Ovary (tissue), 10 donors: ENCODE results near the gene CLCN6. TPM values are rescaled to one million over a fixed set of nuclear protein-coding genes. Genes with fewer than 3 reads are reported as not detected.

Experiments used
- DNase-seq, 5 donors: peaks; one replicate each; pipeline ENCODE4 v3.0.0-alpha.2; 2019 to 2020
- H3K27ac ChIP-seq, 2 donors: fragments of 200-600 bp; one replicate each; pipeline versions ENCODE4 v1.5.1 to v1.8.0; 2019 to 2022
- H3K27me3 ChIP-seq: fragments of 200-600 bp; one replicate; pipeline ENCODE4 v1.8.0; 2022
- H3K36me3 ChIP-seq: fragments of 200-600 bp; sonication (generic); one replicate; pipeline ENCODE4 v1.5.1; 2019
- H3K4me1 ChIP-seq: one replicate; pipeline ENCODE4 v1.8.1; 2013; ENCODE audit warnings: mild to moderate bottlenecking, moderate library complexity; ENCODE audit not compliant: insufficient read depth
- H3K4me3 ChIP-seq: fragments of 200-600 bp; sonication (generic); one replicate; pipeline ENCODE4 v1.5.1; 2017
- H3K9me3 ChIP-seq, 2 donors: fragments of 200-600 bp in 1 of 2; sonication (generic) in 1 of 2; one replicate each; pipeline versions ENCODE4 v1.5.1 to v1.8.1; 2013 to 2019; ENCODE audit warnings: mild to moderate bottlenecking in 1 of 2, moderate library complexity in 1 of 2
- EP300 ChIP-seq: sonication (generic); formaldehyde crosslinking; IDR thresholded peaks from one replicate; pipeline ENCODE4 v1.6.1; 2017; ENCODE audit warnings: antibody characterized with exemption
- POLR2A ChIP-seq: fragments of 450-650 bp; IDR thresholded peaks from one replicate; pipeline ENCODE4 v1.6.1; 2017; ENCODE audit warnings: antibody characterized with exemption, mild to moderate bottlenecking, moderate library complexity
- WGBS, 3 donors: extraction: QIAGEN DNeasy Blood & Tissue Kit in 1 of 3; methylation state at CpG; one replicate each; pipeline versions ENCODE4 v1.1.5 to v1.1.7; 2013 to 2017; 5-methylcytosine and 5-hydroxymethylcytosine counted together
- intact Hi-C, 4 donors: fragments of 100-400 bp; cut with DNase I; formaldehyde crosslinking; loops; one replicate each; pipeline versions ENCODE4 v1.11.0 to v1.15.1; 2022 to 2023
- long read RNA-seq, 3 donors: library from polyadenylated mRNA in 2 of 3; unstranded in 2 of 3; transcript quantifications; one replicate each; pipeline ENCODE4 v2.0.0 and lab custom pipeline, GENCODE V29; 2021 to 2026
- polyA plus RNA-seq, 2 donors: library from polyadenylated mRNA; stranded (reverse); fragments of 200-250 nt in 1 of 2; fragments of 350-450 nt in 1 of 2; fragmentation: Illumina TruSeq in 1 of 2; extraction: RNeasy Lipid Tissue Mini Kit (QIAGEN cat#74804) in 1 of 2; gene quantifications; one replicate each; pipeline ENCODE4 v1.2.3, GENCODE V29; 2013 to 2014
- total RNA-seq, 7 donors: library from RNA; depleted of rRNA in 2 of 7; stranded (reverse); fragments of >200 nt in 2 of 7; fragmentation: NEBNext Ultra II Directional in 3 of 7; extraction: Animal tissue kit (Norgen Biotek cat#: 25700) in 3 of 7; gene quantifications; one replicate each; pipeline versions ENCODE4 v1.1.0 to v1.2.4, GENCODE V29; 2016 to 2023
- TF ChIP-seq, protein P1 (sequence below), 3 donors: fragments of 450-650 bp in 2 of 3; fragments of 200-600 bp in 1 of 3; IDR thresholded peaks; one replicate each; pipeline versions ENCODE4 v1.5.1 to v1.8.0; 2016 to 2022; ENCODE audit warnings: antibody characterized with exemption in 3 of 3, mild to moderate bottlenecking in 1 of 3
- donor health status: DM: no; HTN: no; CAD: no; lungs with moderate emphysema.
- donor health status: DM: no; HTN: no; CAD: no.
- donor health status: Bipolar disorder and iron deficiency.
- donor health status: DM: yes; HTN: yes; CAD: no.
- donor health status: DM: no; HTN: no; CAD: no.
- donor health status: DM: yes; HTN: yes; CAD: no.

CLCN6 gene, protein sequence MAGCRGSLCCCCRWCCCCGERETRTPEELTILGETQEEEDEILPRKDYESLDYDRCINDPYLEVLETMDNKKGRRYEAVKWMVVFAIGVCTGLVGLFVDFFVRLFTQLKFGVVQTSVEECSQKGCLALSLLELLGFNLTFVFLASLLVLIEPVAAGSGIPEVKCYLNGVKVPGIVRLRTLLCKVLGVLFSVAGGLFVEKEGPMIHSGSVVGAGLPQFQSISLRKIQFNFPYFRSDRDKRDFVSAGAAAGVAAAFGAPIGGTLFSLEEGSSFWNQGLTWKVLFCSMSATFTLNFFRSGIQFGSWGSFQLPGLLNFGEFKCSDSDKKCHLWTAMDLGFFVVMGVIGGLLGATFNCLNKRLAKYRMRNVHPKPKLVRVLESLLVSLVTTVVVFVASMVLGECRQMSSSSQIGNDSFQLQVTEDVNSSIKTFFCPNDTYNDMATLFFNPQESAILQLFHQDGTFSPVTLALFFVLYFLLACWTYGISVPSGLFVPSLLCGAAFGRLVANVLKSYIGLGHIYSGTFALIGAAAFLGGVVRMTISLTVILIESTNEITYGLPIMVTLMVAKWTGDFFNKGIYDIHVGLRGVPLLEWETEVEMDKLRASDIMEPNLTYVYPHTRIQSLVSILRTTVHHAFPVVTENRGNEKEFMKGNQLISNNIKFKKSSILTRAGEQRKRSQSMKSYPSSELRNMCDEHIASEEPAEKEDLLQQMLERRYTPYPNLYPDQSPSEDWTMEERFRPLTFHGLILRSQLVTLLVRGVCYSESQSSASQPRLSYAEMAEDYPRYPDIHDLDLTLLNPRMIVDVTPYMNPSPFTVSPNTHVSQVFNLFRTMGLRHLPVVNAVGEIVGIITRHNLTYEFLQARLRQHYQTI
- total RNA-seq (10 to 100 TPM; 11.7 to 39.7 (median 32.1) TPM), polyA plus RNA-seq (10 to 100 TPM; 14.6 to 16.7 TPM)
- long read RNA-seq, donor 1, partial matches to known transcripts, result 22 of 24 reads
- long read RNA-seq, donor 1, other reads (novel, unspliced or antisense), result 2 of 24 reads
- long read RNA-seq, donor 2, full-length matches to known transcripts, result 4 of 15 reads
- long read RNA-seq, donor 2, partial matches to known transcripts, result 11 of 15 reads
- long read RNA-seq, donor 2, other reads (novel, unspliced or antisense), result 0 of 15 reads
- long read RNA-seq, donor 3, full-length matches to known transcripts, result 2 of 38 reads
- long read RNA-seq, donor 3, partial matches to known transcripts, result 30 of 38 reads
- long read RNA-seq, donor 3, other reads (novel, unspliced or antisense), result 6 of 38 reads

DNA sequence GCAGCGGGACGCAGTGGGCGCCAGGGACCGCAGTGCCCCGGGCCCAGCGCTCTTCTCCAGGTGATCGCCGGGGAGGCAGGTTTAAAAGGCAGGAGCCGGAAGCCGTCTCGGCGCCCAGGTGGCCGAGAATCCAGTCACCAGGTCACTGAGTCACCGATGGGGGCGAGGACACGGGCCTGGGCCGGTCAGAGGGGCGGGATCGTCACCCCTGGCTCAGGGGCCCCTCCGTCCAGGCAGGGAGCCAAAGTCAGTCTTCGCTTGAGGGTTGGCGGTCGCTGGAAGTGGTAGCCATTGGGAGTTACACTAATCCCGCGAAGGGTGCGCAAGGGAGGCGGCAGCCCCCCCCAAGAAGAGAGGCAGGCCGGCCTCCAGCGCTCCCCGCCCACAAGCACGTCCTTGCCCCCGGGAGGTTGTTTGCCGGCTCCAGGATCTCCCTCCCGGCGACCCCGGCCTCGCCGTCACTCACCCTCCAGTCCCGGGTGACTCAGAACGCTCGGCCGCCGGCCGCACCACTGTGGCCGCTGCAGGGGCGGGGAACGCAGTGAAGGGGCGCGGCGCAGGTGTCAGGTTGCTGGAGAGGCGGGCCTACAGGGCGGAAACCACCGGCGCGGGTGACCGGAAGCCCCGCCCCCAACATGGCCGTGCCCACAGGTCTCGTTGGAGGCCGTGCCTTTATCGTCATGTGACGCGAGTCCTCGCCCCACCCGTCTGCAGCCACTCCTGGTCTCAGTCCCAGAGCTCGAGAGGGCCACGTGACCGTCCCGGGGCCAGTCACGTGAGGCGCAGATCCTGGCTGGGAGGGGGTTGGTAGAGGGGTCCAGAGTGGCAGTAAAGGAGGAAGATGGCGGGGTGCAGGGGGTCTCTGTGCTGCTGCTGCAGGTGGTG, at the start of gene CLCN6, which contains the start of gene MTHFR:
TSS of gene CLCN6 (plus strand) at position 770 of the 885 bp plus-strand sequence. CDS start at position 842, 72 bp downstream.
TSS of gene MTHFR (minus strand) at position 543 of the 885 bp plus-strand sequence. CDS start 2,848 bp downstream, outside the sequence.
- no peaks in the 10 kb centered on the region for H3K27me3 ChIP-seq
- peak; percentile 100 for DNase-seq
- 0 to 1% (median 1%) methylated on average over 53 to 72 of the region's 72 CpGs for WGBS, 3 donors

GRCh38 chr1:11757047-11757446, 48.9 kb upstream of the CLCN6 start:
- intact Hi-C loops, result no loop called here
- H3K27me3 ChIP-seq, result no peaks in the 10 kb centered on the region
- H3K4me1 ChIP-seq, result no peaks in the 10 kb centered on the region
- 88 to 94% (median 88%) methylated on average over 1 of the region's 1 CpG for WGBS, 3 donors
- H3K4me3 ChIP-seq, result no peak overlapping the region
- no peaks in the 10 kb centered on the region for H3K36me3 ChIP-seq
- no peak for DNase-seq
- no peak overlapping the region for H3K27ac ChIP-seq
- no peaks in the 10 kb centered on the region for H3K9me3 ChIP-seq
- TF ChIP-seq, protein P1, sequence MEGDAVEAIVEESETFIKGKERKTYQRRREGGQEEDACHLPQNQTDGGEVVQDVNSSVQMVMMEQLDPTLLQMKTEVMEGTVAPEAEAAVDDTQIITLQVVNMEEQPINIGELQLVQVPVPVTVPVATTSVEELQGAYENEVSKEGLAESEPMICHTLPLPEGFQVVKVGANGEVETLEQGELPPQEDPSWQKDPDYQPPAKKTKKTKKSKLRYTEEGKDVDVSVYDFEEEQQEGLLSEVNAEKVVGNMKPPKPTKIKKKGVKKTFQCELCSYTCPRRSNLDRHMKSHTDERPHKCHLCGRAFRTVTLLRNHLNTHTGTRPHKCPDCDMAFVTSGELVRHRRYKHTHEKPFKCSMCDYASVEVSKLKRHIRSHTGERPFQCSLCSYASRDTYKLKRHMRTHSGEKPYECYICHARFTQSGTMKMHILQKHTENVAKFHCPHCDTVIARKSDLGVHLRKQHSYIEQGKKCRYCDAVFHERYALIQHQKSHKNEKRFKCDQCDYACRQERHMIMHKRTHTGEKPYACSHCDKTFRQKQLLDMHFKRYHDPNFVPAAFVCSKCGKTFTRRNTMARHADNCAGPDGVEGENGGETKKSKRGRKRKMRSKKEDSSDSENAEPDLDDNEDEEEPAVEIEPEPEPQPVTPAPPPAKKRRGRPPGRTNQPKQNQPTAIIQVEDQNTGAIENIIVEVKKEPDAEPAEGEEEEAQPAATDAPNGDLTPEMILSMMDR (IDR thresholded peaks at IDR 0.05), result no peak
- TF ChIP-seq EP300, result no peak
- TF ChIP-seq POLR2A, result no peak

More for the DNA sequence above, at the start of gene CLCN6, which contains the start of gene MTHFR:
- Histone ChIP-seq H3K27ac (peak within 1 kb of the TSS; percentile 95 to 96), H3K36me3 (no peaks in the 10 kb centered on the region), H3K4me3 (peak within 1 kb of the TSS; percentile 80), H3K4me1 (peaks cover 4% of the 10 kb centered on the region), H3K9me3 (no peaks in the 10 kb centered on the region)
- intact Hi-C loops, result no loop called here
- TF ChIP-seq POLR2A (peak; percentile 98), EP300 (peak; percentile 90)
- TF ChIP-seq, protein P1 (IDR thresholded peaks at IDR 0.05), result peak in 1 of 3 donors; percentile 11

DNA sequence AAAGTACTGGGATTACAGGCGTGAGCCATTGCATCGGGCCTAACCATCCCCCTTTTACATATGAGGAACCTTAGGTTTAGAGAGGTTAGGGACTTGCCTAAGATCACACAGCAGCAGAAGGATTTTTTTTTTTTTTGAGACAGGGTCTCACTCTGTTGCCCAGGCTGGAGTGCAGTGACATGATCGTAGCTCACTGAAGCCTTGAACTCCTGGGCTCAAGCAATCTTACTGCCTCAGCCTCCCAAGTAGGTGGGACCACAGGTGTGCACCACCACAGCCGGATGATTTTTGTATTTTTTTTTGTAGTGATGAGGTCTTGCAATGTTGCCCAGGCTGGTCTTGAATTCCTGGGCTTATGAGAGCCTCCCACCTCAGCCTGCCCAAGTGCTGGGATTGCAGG, 46.2 kb upstream of the CLCN6 start:
- TF ChIP-seq POLR2A (no peak), EP300 (no peak)
- TF ChIP-seq, protein P1 (IDR thresholded peaks at IDR 0.05), result no peak
- DNase-seq, result no peak
- Histone ChIP-seq H3K4me3 (no peak overlapping the region), H3K27me3 (no peaks in the 10 kb centered on the region), H3K9me3 (no peaks in the 10 kb centered on the region), H3K4me1 (no peaks in the 10 kb centered on the region), H3K27ac (no peak overlapping the region), H3K36me3 (no peaks in the 10 kb centered on the region)
- 79 to 92% (median 80%) methylated on average over 4 of the region's 4 CpGs for WGBS, 3 donors
- intact Hi-C loops, result no loop called here
